HG03103 (cell line): ENCODE results near the gene MICAL3.
"Not testable (repeated sequence)": the region's sequence is repeated elsewhere in the genome, so short reads cannot be mapped to it uniquely, and the experiment has no call there.

ENCODE experiments used
- ATAC-seq: cut with Tn5 transposase; IDR thresholded peaks from one replicate; pipeline ENCODE4 v1.9.1; 2021; ENCODE audit warnings: low read depth; ENCODE audit not compliant: unreplicated experiment

MICAL3 gene

GRCh38 chr22:18060646-18061620 lies 36.6 kb upstream of the MICAL3 start:
- ATAC-seq = no peak

GRCh38 chr22:18059991-18060390 lies 35.6 kb upstream of the MICAL3 start:
- no peak for ATAC-seq

GRCh38 chr22:18059473-18059872 lies 35.1 kb upstream of the MICAL3 start:
- ATAC-seq = no peak

- no peak for ATAC-seq
Measured at GRCh38 chr22:18059094-18059417, 34.7 kb upstream of the MICAL3 start.

DNA sequence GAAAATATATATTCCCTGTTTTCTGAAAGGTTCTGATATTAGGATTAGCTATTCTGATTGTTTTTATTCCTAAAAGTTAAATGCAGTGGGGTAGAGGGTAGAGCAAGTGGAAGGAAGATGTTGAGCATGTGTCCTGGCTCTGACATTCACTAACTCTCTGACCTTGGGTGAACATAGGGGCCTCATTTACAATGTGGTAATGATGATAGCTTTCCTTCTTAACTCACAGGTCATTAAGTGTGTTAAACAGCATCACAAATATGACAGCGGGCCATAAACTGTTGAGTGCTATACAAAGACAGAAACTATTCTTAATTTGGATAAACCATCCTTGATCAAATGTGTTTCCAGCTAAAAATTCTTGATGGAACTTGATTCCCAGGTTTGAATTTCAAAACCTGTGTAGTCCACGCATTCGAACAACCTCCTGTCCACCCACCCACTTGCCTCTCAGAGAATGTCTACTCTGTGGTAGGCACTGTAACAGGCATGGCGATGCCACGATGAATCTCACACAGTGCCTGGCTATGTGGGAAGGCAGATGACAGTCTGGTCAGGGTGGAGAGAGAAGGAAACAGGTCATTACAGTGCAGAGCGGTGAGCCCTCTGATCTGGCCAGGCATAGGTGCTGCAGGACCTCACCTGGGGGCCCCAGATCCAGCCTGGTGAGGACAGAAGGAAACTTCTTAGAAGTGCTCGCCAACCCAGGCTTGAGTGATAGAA lies 34.2 kb upstream of the MICAL3 start:
- no peak for ATAC-seq

GRCh38 chr22:18057568-18058209 lies 33.3 kb upstream of the MICAL3 start:
- ATAC-seq = peak; percentile 61

DNA sequence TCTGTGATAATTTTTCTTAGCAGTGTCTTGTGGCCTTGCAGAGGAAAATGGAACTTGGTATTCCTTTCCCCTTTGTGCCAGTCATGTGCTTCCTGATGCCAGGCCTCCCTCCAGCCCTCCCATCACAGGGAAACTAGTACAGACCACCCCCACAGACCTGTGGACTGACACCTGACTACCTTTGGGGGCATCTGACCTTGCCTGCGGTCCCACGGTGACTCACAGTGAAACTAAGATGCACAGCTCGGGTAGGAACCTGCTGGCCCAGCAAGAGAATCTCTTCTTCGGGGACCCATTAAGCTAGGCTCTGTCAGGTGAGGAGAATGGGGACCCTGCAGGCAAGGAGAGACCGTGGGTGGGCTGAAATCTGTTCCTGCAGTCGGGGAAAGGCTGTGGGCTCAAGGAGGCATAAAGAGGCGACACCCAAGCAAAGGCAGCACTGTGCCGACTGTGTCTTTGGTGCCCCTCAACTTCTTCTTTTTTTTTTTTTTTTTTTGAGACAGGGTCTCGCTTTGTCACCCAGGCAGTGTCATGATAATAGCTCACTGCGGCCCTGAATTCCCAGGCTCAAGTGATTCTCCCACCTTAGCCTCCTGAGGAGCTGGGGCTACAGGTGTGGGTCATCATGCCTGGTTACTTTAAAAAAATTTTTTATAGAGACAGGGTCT lies 32.6 kb upstream of the MICAL3 start:
- ATAC-seq = peak; percentile 52

DNA sequence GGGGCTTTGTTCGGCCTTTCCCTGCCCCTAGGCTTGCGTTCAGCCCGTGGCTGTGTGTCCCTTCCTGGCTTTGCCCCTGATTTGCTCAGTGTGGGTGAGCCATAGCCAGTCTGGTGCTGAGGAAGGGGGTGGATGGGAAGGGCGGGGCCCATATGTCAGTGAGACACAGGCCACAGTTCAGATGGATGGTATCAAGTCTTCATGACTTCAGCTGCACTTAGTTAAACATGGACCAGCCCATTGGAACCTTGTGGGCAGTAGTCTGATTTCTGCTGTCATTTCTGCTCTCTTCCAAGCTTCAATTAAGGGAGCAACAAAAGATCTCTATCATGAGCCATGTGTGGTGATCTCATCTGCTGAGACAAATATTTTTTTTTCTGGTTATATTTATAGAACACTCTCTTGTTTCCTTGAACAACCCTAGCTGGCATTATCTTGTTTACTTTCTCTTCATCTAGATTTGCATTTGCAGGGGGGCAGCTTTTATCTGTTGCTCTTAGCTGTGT lies 31.9 kb upstream of the MICAL3 start:
- ATAC-seq = no peak

DNA sequence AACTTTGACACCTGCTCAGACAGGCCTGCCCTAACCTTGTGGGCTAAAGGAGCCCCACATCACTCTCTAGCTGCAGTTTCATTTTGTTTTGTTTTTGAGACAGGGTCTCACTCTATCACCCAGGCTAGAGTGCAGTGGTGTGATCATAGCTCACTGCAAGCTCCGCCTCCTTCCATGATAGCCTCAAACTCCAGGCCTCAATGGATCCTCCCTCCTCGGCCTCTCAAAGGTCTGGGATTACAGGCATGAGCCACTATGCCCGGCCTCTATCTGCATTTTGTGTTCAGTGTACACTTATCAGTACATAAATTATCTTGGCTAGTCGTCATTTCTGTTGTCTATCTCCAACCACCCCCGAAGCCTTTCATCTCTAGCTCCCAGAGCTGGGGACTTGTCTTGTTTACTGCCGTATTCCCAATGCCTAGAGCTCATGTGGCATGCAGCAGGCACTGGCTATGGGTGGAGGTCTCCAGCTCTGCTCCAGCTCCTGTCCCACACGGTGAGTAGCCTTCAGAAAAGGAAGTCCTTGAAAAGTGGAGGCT lies 31.3 kb upstream of the MICAL3 start:
- no peak for ATAC-seq

GRCh38 chr22:18053216-18053946 lies 29.0 kb upstream of the MICAL3 start:
- not testable (repeated sequence) for ATAC-seq

DNA sequence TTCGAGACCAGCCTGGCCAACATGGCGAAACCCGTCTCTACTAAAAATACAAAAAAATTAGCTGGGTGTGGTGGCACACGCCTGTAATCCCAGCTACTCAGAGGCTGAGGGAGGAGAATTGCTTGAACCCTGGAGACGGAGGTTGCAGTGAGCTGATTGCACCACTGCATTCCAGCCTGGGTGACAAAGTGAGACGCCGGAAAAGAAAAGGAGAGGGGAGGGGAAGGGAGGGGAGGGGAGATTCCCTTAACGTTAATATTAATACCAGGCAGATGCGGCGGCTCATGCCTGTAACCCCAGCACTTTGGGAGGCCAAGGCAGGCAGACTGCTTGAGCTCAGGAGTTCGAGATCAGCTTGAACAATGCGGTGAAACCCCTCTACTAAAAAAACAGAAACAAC lies 26.8 kb upstream of the MICAL3 start:
- ATAC-seq = not testable (repeated sequence)

DNA sequence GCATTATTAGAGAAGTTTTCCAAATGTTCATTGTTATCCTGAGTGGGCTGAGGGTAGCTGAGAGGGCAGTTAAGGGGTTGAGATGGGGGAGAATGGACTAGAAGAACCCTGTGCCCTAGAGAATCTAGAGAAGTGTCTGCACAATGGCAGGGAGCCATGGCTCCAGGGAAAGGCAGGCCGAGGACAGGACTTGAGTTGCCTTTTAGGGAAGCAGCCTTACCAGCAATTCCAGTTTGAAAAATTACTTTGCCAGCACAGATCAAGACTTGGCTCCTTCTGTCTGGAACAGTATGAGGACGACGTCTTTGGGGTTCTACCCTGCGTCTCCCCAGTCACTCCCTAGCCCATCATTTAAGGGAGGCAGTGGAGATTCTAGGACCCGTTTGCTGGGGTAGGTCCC lies 25.7 kb upstream of the MICAL3 start:
- ATAC-seq = no peak

DNA sequence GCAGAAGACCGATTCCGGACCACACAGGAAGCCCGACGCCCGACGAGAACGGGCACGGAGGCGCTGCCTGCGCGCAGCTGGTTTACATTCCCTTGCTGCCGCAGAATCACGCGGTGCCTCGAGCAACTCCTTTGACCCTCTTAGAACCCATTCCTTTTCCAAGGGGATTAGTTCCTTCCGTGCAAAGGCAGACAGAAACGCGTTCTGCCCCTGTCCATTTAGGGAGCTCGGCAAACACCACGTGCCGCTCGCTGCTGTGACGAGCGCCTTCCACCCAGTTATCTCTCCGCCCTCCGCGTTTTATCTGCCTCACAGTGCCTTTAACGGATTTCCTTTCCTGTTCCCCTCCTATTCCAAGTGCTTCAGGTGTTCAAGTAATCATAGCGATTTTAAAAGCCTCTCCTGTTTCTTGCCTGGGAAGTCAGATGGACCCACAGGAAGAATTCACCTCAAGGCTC lies 24.1 kb upstream of the MICAL3 start:
- no peak for ATAC-seq

DNA sequence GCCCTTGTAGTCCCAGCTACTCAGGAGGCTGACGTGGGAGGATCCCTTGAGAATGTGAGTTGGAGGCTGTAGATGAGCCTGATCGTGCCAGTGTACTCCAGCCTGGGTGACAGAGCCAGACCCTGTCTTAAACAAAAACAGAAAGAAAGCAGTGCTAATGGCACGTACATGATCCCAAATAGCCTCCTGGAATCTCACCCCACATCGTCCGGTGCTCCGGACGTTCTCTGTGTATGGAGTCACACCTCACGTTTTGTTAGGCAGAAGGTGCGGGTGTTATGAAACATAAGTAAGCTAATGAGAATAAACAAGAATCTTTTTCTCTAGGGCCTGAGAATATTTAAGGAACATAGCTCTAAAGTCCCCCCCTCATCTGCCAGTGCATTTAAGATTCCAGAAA lies 23.7 kb upstream of the MICAL3 start:
- ATAC-seq = no peak

- ATAC-seq = no peak
Measured at GRCh38 chr22:18045794-18046193, 21.4 kb upstream of the MICAL3 start.

- ATAC-seq = no peak
Measured at GRCh38 chr22:18044548-18045271, 20.3 kb upstream of the MICAL3 start.

DNA sequence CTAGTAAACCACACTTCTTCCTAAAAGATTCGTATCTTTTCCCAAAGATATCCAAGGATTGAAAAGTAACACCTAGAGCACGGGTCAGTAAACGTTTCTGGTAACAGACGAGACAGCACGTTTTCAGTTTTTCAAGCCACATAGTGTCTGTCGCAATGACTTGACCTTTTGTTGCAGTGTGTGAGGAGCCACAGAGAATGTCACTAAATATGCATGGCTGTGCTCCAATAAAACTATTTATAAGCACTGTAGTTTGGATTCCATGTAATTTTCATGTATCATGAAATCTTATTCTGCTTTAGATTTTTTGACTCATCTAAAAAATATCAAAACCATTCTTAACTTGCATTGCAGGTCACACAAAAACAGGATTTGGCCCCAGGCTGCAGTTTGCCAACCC lies 18.3 kb upstream of the MICAL3 start:
- no peak for ATAC-seq

DNA sequence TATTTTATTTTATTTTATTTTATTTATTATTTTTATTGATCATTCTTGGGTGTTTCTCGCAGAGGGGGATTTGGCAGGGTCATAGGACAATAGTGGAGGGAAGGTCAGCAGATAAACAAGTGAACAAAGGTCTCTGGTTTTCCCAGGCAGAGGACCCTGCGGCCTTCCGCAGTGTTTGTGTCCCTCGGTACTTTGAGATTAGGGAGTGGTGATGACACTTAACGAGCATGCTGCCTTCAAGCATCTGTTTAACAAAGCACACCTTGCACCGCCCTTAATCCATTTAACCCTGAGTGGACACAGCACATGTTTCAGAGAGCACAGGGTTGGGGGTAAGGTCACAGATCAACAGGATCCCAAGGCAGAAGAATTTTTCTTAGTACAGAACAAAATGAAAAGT lies 16.5 kb upstream of the MICAL3 start:
- not testable (repeated sequence) for ATAC-seq

- no peak for ATAC-seq
Measured at GRCh38 chr22:18035751-18036150, 11.4 kb upstream of the MICAL3 start.
